Activated CD4-positive, alpha-beta T cell treated with anti-CD3 and anti-CD28 coated beads for 4 hours (primary cell): ENCODE data around the gene PGM2.

Source experiments
- DNase-seq, 2 donors: peaks; one replicate each; pipeline ENCODE4 v3.0.0-alpha.2; 2020

Gene PGM2

GRCh38 chr4:37867102-37867501 is 40.6 kb downstream of the PGM2 start:
- DNase-seq = no peak

- DNase-seq = no peak
Observed at GRCh38 chr4:37868238-37868637, 41.8 kb downstream of the PGM2 start.

- DNase-seq = no peak
Observed at GRCh38 chr4:37872310-37872988, 46.0 kb downstream of the PGM2 start.

GRCh38 chr4:37873386-37873785 is 46.9 kb downstream of the PGM2 start:
- DNase-seq = no peak

- DNase-seq = no peak
Observed at GRCh38 chr4:37876156-37876555, 49.7 kb downstream of the PGM2 start.

GRCh38 chr4:37879365-37879764 is 52.9 kb downstream of the PGM2 start:
- DNase-seq = no peak

GRCh38 chr4:37881811-37882210 is 55.3 kb downstream of the PGM2 start:
- no peak for DNase-seq

- no peak for DNase-seq
Observed at GRCh38 chr4:37882665-37883296, 56.3 kb downstream of the PGM2 start.

- DNase-seq = no peak
Observed at GRCh38 chr4:37884855-37885487, 58.5 kb downstream of the PGM2 start.

GRCh38 chr4:37885496-37885895 is 59.0 kb downstream of the PGM2 start:
- DNase-seq = no peak

GRCh38 chr4:37889849-37890800 is 63.6 kb downstream of the PGM2 start:
- DNase-seq = peak; percentile 17 to 34

- DNase-seq = peak; percentile 43 to 54
Observed at GRCh38 chr4:37890801-37891259, 64.3 kb downstream of the PGM2 start, which contains the start of gene TBC1D1. Gene TBC1D1 (plus strand): TSS chr4:37891084. CDS start chr4:37902096, 11,012 bp downstream.

- peak; percentile 45 to 73 for DNase-seq
Observed at GRCh38 chr4:37891260-37892159, 65.0 kb downstream of the PGM2 start.

GRCh38 chr4:37892641-37893040 is 66.2 kb downstream of the PGM2 start:
- peak; percentile 52 to 58 for DNase-seq

- no peak for DNase-seq
Observed at GRCh38 chr4:37893164-37893563, 66.7 kb downstream of the PGM2 start.

- DNase-seq = no peak
Observed at GRCh38 chr4:37895271-37895670, 68.8 kb downstream of the PGM2 start.

- DNase-seq = no peak
Observed at GRCh38 chr4:37896206-37896860, 69.8 kb downstream of the PGM2 start.

- no peak for DNase-seq
Observed at GRCh38 chr4:37902212-37902611, 75.7 kb downstream of the PGM2 start.

GRCh38 chr4:37902738-37903693 is 76.5 kb downstream of the PGM2 start:
- no peak for DNase-seq

GRCh38 chr4:37903901-37904300 is 77.4 kb downstream of the PGM2 start:
- DNase-seq = no peak
